IPS-NIHi11 (cell line): ENCODE data around the gene MAGI2.
"Not testable (repeated sequence)": the region's sequence is repeated elsewhere in the genome, so short reads cannot be mapped to it uniquely, and the experiment has no call there.

Experiments
- DNase-seq: peaks from one replicate; pipeline ENCODE4 v3.0.0; 2012; ENCODE audit warnings: mixed read lengths, low spot score

The MAGI2 gene

DNA sequence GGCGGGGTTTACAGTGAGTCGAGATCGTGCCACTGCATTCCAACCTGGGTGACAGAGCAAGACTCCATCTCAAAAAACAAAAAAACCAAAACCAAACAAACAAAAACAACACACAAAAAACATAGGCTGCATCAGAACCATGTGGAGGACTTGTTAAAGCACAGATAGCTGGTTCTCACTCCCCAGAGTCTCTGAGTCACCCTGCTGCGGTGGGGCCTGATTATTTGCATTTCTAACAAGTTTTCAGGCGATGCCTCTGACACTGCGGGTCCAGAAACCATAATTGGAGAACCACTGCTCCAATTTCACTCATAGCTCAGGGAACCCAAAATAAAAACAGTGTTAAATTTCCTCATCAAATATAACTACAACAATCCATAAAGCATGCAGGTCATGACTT is 816.7 kb downstream of the MAGI2 start:
- no peak for DNase-seq

DNA sequence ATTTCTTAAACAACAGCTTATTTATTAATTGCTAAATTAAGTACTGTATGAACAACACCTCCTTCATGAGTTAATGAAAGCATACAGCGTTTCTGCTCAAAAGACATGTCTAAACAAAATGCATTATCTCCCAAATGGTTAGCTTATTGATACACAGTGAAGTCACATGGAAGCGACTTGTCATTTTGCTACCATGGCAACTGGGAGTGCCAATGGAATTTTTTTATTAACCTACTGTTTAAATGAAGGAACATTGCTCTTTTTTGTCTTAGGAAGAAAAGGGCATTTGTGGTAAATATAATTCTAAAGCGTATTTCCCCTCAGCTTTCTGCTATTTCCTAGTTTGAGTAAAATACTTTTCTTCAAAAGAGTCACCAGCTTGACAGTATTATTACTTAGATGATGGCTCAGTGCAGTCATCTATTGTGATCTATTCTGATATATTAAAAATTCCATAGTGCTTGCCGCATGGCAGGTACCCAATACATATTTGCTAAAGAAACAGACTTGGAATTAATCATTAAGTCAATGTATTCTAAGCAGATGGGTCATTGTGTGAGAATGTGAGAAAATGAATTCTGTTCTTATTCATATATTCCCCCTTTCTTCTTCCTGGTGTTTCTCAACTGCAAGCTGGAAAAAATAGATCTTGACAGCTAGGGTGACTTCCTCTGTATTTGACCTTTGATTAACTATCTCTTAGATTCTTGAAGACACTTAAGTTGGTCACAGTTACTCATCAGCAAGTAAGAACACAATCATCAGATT is 818.3 kb downstream of the MAGI2 start:
- DNase-seq, result no peak

DNA sequence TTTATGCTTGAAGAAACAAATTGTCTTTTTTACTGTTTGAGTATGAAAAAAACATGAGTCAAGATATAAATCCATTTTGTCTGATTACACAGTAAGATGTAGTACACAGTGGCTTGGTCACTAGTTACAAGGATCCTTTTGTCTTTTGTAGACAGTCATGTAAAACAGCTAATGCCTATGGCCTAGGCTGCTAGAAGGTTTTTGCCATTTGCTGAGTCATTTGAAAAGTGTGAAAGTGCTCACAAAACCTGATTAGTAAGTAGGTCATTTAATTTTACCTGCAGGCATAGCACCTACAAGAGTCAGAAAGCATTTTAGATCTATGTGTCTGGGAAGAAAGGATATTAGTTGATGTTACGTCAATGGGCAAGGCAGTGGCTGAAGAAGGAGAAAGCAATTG is 819.4 kb downstream of the MAGI2 start:
- no peak for DNase-seq

DNA sequence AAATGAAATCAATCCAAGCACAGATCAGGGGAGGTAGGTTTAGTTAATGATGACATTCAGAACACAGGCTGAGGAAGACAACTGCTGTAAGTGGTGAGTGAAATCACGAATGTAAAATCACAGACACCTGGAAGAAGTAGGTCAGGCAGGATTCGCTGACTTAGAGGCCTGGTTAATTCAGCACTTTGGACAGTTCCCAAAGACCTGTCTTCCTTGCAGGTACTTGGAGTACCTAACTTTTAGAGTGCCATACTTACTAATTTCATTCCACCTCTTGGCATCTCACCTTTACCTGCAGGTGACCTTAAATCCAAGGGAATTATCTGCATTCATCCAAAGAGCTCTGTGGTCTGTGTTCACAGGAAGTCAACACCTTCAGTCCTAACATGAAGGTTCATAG is 832.5 kb downstream of the MAGI2 start:
- peak; percentile 59 for DNase-seq

DNA sequence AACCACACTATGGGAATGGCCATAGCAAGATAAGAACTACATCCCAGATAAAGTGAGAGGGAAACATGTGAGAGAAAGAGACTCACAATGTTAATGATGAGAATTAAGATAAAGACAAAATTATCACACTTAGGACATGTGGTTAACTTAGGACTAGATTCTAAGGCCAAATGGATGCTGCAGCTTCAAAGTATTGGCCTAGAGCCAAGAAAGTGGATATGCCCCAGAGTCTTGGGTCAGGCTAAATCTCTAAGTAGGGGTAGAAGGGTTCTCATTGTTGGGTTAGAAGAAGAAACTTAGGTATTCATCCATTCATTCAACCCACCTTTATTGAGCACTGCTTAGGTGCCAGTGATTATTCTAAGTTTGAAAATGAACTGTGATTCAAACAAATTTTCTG is 836.9 kb downstream of the MAGI2 start:
- DNase-seq, result no peak

DNA sequence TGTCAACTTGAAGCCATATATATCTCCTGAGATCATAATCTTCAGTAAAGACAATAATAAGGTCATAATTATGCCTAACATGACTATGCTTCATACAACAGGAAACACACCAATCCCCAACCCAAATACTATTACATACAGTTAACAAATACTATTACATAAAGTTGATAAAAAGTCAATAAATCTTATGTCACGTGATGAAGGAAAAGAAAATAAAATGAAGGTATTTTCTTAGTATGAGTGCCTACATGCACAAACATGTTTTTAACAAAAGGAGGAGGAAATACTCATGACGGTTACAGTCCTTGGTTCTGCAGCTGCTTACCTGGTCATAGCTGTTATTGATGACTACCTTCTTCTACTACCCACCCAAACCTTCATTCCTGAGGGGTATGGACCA is 844.2 kb downstream of the MAGI2 start:
- no peak for DNase-seq

DNA sequence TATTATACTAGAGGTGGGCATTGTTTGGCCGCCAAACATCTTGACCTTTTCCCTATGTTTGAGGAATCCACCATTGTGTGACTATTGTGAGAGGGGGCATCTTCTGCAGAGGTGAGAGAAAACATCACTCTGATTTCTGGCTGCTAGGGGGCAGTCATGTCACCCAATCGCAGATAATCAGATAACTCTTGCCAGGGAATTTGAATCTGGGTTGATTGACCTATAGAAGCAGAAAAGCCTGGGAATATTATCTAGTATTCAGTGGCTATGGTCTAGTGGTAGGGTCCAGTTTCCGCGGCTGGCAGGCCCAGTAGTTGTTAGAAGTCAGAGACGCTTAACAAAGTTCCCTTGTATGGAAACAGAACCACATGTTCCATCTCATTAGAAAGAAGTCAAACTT is 846.4 kb downstream of the MAGI2 start:
- DNase-seq, result peak; percentile 48

DNA sequence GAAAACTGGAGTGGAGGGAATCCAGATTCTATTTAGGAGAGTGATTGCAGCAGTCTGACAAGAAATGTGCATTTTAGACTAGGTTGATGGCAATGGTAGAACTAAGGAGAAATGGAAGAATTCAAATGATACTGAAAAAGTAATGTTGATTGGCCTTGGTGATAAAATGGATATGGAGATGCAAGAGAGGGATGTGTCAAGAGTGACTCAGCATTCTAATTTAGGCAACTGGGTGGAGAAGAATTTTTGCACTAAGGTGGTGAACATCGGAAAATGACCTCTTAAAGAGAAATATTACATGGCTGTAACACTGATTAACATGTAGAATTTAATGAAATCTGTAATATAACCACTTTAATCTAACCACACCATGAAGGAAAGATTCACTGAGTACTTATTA is 848.3 kb downstream of the MAGI2 start:
- no peak for DNase-seq

DNA sequence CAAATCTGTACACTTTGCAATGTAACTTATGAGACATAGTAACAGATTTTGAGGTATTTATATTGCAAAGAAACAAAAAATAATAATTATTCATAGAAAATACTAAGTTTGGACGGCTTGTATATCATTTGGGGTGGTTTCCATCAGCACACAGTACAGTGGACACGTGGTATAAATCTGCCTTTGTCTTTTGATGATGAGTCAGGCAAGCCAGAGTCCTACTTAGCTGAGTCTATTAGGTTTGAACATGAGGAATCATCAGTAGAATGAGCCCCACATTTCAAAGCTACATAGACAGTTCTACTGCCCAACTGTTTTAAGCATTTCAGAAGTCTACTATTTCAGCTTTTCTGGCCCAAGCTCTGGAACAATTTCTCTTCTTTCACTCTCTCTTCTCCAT is 851.7 kb downstream of the MAGI2 start:
- no peak for DNase-seq

DNA sequence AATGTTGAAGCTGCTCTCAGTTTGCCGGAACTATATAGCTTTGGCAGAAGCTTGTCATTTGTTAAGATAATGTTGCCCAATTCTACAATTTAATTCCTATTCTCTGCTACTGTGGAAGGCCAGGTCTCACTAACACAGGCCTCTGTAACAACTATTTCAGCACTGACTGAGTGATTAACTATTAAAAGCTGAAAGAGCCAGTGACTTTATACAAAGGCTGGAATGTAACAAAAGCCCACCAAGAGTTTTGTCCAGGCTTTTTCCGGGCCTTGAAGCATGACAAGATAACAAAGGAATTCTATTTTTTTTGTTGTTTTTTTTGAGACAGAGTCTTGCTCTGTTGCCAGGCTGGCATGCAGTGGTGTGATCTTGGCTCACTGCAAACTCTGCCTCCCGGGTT is 859.3 kb downstream of the MAGI2 start:
- DNase-seq, result no peak

DNA sequence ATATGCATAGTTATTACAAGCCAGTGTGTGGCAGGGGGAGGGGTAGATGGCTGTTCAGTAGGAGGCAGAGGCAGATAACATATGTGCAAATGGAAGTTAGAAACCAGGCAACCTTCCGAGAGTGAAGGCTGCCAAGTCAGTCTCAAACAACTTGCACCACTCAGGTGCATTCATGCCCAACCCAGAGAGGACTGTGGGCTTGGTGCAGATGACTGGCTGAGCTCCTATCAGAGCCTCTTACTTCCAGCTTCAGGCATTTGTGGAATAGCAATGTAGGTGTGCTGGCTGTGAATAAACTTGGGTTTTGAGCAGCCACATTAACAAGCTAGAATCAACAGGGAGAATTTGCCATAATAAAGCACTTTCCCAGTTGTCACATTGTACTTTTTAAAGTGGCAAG is 865.1 kb downstream of the MAGI2 start:
- DNase-seq, result no peak

DNA sequence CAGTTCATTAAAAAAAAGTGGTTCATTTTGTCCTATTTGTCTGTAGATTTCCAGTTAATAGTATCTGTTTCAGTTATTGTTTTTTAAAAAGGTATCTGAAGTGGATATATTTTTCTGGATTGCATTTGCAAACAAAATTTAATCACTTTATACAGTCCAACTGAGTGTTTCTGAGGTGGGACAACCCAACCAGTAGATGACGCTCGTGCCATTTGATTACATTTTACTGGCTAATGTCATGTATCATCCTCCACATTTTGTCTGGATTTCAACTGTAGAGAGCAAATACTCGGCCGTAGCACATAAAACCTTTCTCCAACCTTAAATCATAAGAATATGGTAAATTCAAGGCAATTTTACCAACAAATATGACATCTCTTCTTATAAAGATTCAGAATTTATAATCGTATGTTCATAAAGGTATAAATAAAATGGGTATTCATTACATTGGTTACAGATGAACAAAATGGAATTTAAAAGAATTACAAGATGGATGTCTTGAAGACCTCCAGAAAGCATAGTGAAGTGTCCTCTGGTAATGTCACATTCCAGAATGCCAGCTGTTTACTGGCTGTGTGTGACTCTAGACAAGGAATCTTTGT is 865.9 kb downstream of the MAGI2 start:
- no peak for DNase-seq

DNA sequence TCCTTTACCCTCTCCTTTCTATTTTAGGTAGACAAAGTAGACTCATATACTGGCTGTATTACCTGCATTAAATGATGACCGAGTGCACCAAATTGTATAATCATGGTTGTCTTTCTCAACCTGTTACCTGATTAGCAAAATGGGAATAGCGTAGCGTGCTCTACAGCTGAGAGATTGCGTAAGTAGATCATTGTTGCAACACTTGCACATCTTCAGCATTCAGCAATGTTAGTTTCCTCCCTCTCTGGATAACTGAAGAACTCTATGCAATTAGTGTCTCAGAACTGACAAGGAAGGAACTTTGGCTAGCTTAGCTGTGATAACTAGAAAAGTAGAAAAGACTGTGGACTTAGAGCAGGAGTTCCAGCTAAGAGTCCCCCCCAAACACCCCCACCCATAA is 867.5 kb downstream of the MAGI2 start:
- no peak for DNase-seq

DNA sequence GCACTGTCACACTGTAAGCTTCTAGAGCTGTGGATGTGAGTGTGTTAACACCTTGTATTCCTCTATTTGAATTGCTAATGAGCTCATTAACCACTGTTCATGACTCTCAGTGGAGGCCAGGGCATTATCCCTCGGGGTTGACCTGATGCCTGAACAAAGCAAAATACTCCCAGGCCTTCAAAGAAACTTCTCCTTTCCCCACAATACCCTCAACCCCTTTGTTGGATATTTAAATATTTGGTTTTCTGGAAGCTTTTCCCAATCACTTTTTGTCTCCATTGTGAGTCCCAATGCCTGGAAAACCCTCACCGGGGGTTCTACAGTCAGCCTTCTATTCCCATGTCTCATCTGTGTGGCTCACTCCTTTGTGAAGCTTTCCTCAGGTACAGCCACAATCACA is 874.8 kb downstream of the MAGI2 start:
- peak; percentile 46 for DNase-seq

DNA sequence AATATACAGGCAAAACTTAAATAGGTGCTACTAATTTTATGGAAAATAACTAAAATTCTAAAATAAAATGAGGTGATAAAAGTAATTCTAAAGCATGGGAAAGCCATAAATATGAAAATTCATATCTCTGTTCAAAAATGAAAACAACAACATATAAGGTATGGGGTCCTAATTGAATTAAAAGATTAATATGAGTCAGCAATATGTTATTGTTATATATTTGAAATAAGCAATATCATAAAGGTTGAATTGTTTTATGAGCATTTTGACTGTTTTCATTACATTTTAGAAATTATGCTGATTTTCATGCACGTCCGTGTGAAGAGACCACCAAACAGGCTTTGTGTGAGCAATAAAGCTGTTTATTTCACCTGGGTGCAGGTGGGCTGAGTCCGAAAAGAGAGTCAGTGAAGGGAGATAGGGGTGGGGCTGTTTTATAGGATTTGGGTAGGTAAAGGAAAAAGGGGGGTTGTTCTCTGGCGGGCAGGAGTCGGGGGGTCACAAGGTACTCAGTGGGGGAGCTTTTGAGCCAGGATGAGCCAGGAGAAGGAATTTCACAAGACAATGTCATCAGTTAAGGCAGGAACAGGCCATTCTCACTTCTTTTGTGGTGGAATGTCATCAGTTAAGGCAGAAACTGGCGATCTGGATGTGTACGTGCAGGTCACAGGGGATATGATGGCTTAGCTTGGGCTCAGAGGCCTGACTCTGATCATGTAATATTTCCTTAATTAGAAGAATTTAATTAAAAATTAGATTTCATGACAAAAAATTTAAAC is 876.1 kb downstream of the MAGI2 start:
- not testable (repeated sequence) for DNase-seq

DNA sequence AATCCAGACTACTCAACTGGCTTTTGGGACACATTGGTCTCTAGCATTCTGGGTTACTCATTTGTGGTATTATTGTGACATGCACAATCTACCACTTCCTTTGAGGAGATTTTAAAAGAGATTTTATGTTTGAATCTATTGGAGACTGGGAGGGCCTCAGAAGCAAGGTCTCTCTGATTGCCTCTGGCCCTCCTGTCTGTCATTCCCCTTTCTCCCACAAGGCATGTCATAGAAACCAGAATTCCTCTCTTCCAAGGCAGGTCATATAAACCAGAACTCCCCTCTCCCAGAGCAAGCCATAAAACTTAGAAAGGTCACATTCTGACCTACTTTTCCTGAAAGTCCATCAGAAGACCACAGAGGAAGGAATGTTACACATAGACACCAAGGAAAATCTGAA is 877.2 kb downstream of the MAGI2 start:
- peak; percentile 12 for DNase-seq

DNA sequence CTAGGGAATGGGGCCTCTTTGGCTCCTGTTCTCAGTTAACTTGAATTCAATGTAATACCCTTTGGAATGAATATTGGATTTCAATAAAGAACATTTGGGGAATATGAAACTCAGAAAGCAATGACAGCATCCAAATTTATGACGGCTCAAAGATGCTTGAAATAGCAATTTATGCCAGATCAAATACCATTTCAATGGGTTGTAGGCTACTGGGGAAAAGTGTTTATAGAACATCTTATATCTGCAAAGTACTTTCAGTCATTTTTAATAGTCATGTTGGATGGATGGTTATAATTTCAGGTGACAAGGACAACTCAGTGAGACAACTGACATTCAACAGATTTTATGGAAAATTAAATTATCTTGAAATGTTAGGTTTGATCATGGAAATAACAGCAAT is 882.2 kb downstream of the MAGI2 start:
- no peak for DNase-seq

DNA sequence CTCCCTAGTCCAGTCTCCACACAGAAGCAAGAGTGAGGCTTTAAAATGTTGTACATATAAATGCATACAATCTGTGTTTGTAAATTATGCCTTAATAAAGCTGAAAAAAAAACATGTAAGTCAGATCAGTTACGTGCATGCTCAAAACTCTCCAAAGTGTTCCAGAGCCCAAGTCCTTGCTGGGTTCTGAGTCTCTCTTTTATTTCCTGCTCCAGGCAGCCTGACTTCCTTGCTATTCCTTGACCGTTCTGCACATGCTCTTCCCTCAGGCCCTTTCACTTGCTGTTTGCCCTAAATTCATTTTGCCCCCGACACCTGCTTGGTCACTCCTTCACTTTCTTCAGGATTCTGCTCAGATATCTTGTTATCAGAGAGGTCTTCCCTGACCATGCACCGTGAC is 884.8 kb downstream of the MAGI2 start:
- DNase-seq, result no peak

DNA sequence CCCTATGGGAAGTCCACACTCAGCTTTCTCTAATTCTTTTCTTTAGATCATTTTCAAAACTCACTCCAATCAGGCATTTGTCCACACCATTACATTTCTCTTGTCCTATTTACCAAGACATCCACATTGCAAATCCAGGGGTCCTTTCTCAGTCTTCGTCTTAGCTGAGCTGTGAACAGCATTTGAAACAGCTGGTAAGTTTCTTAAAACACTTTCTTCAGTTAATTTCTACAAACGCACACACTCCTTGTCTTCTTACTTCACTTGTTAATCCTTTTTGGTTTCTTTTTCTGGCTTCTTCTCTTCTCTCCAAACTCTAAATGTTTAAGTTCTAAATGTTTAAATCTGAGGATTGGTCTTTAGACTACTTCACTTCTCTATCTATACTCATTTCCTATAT is 885.6 kb downstream of the MAGI2 start:
- no peak for DNase-seq

DNA sequence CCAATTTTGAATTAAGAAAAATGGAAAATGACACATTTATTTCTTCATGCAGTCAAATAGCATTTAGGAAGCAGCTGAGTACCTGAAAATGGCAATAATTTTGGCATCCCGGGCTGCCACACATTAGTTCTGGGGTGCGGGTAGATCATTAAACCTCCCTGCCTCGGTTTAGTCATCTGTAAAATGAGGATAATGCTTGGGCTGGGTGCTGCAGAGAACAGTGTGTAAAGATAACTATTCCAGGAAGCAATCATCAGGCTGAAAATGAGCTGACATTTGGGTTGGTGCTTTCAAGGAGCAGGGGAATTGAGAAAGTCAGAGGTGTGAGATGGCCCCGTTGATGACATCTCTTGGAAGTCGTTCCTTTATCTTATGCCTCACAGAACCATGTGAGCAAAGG is 887.7 kb downstream of the MAGI2 start:
- DNase-seq, result no peak

DNA sequence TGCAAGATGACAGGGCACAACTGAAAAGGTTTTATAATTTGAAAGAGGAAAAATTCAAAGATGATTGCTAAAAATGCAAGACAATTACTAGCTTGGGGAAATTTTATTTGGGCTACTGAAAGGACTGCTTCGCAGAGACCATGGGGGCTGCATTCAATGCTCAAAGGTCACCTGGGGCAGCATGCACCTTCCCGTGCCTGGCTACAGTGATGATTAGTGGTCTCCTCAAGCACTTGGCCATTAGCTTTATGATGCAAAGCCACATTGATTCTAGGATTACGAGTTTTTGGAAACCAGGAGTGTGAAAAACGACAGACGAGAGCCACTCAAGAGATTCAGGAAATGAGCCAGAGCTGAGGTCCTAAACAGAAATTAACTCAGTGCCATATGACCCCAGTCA is 890.3 kb downstream of the MAGI2 start:
- DNase-seq, result no peak

DNA sequence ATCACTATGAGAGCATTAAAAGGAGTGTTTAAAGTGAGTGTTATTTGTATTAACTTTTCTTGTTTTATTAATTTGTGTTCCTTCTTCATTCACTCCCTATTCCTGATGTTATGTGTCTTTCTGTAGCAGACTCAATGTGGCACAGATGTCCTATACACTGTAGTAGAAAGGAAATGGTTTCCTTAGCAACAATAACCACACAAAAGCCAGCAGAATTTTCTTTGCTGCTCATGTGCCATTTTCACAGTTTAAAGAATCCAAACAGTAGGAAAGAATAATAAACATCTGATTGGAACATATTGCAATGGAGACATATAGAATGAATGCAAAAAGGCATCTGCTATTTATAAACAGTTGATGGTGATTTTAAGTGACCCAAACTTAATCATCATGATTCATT is 891.3 kb downstream of the MAGI2 start:
- DNase-seq, result no peak

DNA sequence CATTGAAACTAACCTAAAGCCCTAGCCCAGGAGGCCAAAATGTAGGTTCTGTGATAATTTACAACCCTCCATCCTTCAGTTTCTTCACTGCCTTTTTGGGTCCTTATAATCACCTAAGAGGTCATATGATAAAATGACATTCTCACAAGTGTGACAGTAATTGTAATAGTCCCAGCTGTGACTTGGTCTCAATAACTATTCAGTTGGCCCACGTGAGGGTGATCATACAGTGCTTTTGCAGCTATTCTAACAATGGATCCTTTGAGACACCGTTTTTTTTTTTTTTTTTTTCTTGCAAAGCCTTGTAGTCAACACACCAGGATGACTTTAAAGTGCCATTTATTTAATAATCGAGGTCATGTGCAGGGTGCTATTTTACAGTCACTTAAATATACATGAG is 894.9 kb downstream of the MAGI2 start:
- no peak for DNase-seq
